RWPE1 (cell line): ENCODE data around the gene EWSR1.

Experiments
- CTCF ChIA-PET: fragments of 350-600 bp; sonication (Branson Sonifier 250); formaldehyde crosslinking; extraction: SDS; loops from one replicate; lab custom pipeline; 2021; lab: Yijun Ruan, JAX
- POLR2A ChIA-PET: fragments of 400-600 bp; formaldehyde crosslinking; extraction: SDS; loops from one replicate; lab custom pipeline; 2020; ENCODE audit warnings: antibody characterized with exemption; ENCODE audit not compliant: low non-redundant PET; lab: Yijun Ruan, JAX
- DNase-seq: peaks from one replicate; pipeline ENCODE4 v3.0.0; 2012; ENCODE audit warnings: low spot score
- H3K27ac ChIP-seq: fragments of 450-650 bp; 2 replicates; pipeline ENCODE4 v1.5.1; 2017
- TF ChIP-seq, protein P1 (sequence below): fragments of 450-650 bp; conservative IDR thresholded peaks from 2 replicates; pipeline ENCODE4 v1.5.1; 2017; ENCODE audit warnings: low read depth, mild to moderate bottlenecking

The EWSR1 gene

DNA sequence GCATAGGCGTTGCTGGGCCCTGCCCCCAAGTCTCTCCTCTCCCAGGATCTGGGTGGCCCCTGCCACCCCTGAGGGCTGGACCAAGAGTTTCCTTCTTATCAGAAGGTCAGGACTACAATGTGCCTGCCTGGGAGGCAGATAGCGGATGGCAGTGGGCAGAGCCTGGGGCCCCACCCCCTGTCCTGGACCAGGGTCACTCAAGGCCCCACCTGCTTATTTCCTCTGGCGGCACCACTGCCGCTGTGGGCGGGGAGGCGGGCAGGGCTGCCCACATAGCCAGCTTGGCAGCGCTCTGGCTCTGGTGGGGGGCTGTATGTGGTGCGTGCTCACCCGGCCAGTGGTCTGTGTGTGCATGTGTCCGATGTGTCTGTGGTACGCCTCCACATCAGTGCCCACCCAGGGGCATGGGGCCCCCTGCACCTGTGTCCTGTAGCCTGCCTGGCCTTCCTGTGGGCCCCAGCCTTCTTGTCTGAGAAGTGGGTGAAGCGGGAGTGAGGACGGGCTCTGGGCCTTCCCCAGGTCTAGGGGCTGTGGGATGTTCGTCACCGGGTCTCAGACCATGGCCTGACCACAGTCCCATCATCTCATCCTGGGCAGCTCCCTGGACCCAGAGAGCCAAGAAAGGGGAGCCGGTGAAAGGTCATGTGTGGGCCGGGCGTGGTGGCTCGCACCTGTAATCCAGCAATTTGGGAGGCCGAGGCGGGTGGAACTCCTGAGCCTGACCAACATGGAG, 41.4 kb downstream of the EWSR1 start:
- no peak for DNase-seq
- TF ChIP-seq, protein P1, sequence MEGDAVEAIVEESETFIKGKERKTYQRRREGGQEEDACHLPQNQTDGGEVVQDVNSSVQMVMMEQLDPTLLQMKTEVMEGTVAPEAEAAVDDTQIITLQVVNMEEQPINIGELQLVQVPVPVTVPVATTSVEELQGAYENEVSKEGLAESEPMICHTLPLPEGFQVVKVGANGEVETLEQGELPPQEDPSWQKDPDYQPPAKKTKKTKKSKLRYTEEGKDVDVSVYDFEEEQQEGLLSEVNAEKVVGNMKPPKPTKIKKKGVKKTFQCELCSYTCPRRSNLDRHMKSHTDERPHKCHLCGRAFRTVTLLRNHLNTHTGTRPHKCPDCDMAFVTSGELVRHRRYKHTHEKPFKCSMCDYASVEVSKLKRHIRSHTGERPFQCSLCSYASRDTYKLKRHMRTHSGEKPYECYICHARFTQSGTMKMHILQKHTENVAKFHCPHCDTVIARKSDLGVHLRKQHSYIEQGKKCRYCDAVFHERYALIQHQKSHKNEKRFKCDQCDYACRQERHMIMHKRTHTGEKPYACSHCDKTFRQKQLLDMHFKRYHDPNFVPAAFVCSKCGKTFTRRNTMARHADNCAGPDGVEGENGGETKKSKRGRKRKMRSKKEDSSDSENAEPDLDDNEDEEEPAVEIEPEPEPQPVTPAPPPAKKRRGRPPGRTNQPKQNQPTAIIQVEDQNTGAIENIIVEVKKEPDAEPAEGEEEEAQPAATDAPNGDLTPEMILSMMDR = no peak
- H3K27ac ChIP-seq = peak overlapping the region; percentile 94
- CTCF ChIA-PET = no interaction called here
- POLR2A ChIA-PET = no interaction called here

DNA sequence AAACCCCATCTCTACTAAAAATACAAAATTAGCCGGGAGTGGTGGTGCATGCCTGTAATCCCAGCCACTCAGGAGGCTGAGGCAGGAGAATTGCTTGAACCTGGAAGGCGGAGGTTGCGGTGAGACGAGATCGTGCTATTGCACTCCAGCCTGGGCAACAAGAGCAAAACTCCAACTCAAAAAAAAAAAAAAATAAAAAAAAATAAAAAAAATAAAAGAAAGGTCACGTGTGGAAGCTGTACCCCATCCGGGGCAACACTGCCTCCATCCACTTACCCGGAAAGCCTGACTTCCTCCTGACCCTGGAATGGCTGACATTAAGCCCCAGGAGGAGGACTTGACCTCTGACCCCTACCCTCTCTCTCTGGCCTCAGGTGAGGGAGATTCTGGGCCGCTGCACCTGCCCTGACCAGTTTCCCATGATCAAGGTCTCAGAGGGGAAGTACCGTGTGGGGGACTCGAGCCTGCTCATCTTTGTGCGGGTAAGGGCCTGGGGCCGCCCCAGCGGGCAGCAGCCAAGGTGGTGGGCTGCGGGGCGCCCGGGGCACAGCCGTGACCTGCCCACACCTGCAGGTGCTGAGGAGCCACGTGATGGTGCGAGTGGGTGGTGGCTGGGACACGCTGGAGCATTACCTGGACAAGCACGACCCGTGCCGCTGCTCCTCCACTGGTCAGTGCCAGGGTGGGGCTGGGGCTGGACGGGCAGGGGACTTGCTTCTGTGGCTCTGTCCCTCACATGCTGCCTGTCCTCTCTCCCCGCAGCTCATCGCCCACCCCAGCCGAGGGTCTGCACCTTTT, 42.2 kb downstream of the EWSR1 start:
- ChIA-PET CTCF (no interaction called here), POLR2A (no interaction called here)
- no peak for DNase-seq
- TF ChIP-seq, protein P1 = no peak
- H3K27ac ChIP-seq = peak overlapping the region; percentile 94

DNA sequence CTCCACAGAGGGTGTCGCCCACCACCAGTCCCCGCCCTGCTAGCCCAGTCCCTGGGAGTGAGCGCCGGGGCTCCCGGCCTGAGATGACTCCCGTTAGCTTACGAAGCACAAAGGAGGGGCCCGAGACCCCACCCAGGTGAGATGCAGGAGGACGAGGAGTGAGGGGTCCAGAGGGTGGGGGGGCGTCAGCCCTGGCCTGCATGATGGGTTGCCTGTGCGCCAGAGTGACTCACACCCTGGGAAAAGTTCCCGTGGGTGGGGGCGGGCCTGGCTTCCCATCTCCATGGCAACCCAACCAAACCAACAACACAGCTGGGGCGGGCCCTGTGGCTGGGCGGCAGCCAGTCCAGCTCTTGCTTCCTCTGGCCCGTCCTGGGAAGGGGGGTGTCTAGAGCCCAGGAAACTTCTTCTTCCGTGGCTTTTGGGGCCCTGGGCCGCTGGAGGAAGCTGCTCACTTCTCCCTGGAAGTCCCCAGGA, 42.8 kb downstream of the EWSR1 start:
- ChIA-PET POLR2A (no interaction called here), CTCF (interaction anchor here (0.6 kb wide), 1 partner anchor 10 kb away, joined by 3 read pairs; no protein-coding TSS in a partner anchor)
- peak; percentile 94 for DNase-seq
- H3K27ac ChIP-seq = peak overlapping the region; percentile 94
- TF ChIP-seq, protein P1 = no peak

DNA sequence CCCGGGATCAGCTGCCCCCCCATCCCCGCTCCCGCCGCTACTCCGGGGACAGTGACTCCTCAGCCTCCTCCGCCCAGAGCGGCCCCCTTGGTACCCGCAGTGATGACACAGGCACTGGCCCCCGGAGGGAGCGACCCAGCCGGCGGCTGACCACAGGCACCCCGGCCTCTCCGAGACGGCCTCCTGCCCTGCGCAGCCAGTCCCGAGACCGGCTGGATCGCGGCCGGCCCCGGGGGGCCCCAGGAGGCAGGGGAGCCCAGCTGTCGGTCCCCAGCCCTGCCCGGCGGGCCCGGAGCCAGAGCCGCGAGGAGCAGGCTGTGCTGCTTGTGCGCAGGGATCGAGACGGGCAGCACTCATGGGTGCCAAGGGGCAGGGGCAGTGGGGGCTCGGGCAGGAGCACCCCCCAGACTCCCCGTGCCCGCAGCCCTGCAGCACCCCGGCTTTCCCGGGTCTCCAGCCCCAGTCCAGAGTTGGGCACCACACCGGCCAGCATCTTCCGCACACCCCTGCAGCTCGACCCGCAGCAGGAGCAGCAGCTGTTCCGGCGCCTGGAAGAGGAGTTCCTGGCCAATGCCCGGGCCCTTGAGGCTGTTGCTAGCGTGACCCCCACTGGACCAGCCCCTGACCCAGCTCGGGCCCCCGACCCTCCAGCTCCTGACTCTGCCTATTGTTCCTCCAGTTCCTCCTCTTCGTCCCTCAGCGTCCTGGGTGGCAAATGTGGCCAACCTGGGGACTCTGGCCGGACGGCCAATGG, 43.6 kb downstream of the EWSR1 start:
- TF ChIP-seq, protein P1 = no peak
- ChIA-PET CTCF (interaction anchor here (0.6 kb wide), 1 partner anchor 10 kb away, joined by 3 read pairs; no protein-coding TSS in a partner anchor), POLR2A (no interaction called here)
- peak overlapping the region; percentile 94 for H3K27ac ChIP-seq
- DNase-seq = no peak

DNA sequence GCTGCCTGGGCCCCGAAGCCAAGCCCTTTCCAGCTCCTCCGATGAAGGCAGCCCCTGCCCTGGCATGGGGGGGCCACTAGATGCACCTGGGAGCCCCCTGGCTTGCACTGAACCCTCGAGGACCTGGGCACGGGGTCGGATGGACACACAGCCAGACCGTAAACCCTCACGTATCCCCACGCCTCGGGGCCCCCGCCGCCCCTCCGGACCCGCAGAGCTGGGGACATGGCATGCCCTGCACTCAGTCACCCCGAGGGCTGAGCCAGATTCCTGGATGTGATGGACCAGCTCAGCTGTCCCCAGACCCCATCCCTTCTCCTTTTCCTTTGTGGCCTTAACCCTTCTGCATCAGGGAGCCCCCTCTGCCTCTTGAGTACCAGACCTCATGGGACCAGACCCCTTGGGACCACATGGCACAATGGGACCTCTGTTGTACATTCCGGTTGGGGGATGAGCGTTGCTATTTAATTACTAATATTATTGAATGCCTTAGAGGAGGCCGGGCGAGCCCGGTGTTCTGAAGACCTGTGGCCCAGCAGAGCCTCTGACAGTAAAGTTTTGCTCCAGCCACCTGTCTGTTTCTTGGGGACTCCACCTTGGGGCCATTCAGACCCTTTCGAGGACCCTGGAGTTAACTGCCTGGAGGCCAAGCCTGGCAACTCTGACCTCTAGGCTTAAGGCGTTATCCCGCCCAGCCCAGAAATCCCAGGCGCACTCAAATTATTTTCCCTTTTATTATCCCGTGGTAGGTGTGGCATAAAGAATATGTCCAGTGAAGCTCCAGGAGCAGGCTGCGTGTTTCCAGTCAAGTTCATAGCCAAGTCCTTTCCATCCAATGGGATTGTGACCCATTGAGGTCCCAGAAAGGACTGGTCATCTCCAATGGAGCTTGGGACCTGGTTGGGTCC, 44.4 kb downstream of the EWSR1 start:
- no peak for DNase-seq
- peak overlapping the region; percentile 94; the same call in 1 of the 2 replicates for H3K27ac ChIP-seq
- TF ChIP-seq, protein P1 = no peak
- CTCF ChIA-PET = interaction anchor here (0.5 to 0.6 kb wide), 3 partner anchors 10 to 1199 kb away, joined by 3 to 7 read pairs (median 5); no protein-coding TSS in a partner anchor
- POLR2A ChIA-PET = no interaction called here
